NCI-H1930 (cell line): ENCODE data around the gene LRRC7.

Experiments
- DNase-seq, 2 experiments: peaks; one replicate each; lab custom pipeline; 2025; lab: John Stamatoyannopoulos, UW

LRRC7 gene

DNA sequence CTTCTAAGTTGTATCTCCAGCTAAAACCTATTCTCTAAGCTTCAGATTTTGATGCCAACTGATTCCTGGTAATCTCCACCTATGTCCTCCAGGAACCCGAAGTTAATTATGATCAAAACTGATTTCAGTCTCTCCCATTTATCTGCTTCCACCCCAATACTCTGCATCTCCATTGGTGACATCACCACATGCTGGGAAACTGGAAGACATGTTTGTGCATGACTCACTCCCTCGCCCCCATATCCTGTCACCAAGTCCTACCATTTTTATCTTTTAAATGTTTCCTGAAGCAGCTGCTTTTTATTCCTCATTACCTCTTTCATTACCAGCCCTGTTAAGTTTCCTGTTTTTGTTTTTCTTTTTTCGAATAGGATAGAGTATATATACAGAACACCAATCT, 409.2 kb downstream of the LRRC7 start:
- no peak for DNase-seq

DNA sequence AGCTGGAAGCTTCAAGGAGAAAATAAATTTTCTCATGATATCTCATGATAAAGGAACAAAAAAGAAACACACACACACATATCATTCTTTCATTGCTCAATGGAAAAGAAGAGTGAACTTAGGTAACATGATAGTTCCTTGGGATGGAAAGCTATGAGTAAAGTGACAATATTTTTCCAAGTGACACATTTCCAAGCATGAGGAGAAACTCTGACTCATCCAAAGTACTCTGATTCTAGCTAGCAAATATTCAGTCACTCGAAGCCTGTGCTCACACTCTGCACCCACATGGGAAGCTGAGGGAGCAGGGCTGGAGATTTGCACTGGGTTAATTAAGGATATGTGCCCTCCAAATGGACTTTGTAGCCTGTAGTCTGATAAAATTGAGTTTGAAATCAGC, 415.3 kb downstream of the LRRC7 start:
- no peak for DNase-seq

DNA sequence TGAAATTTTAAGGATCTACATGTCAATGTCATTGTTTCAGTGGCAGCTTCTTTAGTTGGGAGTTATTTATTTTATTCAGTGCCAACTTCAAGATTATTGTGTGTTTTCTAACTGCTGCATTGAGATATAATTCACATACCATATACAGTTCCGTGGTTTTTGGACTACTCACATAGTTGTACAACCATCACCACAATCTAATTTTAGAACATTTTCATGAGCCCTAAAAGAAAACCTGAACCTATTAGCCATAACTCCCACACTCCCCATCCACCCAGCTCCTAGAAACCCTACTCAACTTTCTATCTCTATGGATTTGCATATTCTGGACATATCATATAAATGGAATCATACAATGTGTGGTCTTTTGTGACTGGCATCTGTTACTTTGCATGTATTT, 417.7 kb downstream of the LRRC7 start:
- no peak for DNase-seq

- DNase-seq: no peak
Measured at GRCh38 chr1:69985901-69986439, 418.2 kb downstream of the LRRC7 start.

DNA sequence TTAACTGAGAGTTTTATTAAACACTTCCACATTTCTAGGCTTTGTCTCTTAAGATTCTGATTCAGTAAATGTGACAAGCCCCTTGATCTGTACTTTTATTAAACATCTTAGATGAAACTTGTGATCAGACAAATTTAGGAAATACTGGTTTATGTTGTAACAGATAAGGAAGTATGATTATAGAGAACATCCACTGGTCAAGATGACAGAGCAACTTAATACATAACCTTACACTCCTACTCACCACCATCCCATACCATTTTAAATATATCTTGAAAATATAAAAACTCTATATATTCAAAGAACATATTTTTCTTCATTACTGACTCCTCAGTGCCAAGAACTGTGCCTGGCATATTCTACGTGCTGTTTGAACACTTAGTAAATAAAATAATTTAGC, 420.2 kb downstream of the LRRC7 start:
- no peak for DNase-seq

GRCh38 chr1:69991644-69992043, 423.9 kb downstream of the LRRC7 start:
- DNase-seq: no peak

DNA sequence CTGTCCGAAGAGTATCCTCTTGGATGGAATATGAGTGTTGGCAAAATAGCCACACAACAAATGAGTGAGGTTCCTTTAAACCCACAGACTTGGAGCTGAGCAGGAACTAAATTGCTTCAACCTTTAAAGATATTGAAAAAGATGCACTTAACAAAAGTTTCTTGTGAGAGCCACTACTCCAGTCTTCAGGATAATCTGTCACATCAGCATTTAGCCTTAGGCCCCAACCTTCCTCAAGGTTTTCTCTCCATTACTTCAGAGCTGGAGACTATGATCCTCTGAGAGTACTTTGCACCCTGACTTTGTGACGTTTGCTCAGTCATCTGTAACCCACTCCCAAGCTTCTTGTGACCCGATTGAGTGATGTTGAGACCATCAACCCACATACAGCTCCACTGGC, 424.9 kb downstream of the LRRC7 start:
- DNase-seq: no peak

GRCh38 chr1:69993810-69994209, 426.1 kb downstream of the LRRC7 start:
- DNase-seq: no peak

DNA sequence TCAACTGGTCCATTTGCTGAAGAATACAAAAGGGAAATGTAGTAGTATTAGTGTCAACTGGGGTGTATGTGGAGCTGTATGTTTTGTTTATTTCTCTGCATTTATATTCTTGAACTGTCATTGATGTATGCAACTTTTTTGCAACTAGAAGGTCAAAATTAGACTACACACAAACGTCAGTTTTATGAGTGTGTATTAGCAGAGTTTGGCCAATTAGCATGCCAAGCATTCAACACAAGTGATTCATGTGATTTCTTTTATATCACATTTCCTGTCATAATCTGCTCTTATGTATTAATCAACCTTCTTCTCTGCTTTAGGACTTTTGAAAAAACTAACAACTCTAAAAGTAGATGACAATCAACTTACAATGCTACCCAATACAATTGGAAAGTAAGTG, 426.5 kb downstream of the LRRC7 start:
- no peak for DNase-seq

DNA sequence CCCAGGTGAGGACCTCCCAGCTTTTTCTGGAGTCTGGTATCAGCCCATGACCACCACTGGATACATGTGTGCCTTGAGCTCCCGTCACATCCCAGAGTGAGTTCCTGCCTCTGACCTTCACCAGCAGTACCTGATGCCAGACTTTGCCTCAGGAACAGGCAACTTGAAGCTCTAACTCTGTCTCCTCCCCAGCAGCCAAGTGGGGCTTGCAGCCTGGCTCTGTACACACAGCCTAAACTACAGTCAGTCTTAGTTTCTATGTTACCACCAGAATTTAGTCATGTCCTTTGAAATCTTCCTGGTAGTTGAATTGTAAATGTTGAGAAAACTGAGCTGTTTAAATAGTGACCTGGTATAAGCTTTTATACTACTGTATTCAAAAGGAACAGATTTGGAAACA, 431.1 kb downstream of the LRRC7 start:
- DNase-seq: no peak

GRCh38 chr1:70003211-70003908, 435.6 kb downstream of the LRRC7 start:
- DNase-seq: no peak

DNA sequence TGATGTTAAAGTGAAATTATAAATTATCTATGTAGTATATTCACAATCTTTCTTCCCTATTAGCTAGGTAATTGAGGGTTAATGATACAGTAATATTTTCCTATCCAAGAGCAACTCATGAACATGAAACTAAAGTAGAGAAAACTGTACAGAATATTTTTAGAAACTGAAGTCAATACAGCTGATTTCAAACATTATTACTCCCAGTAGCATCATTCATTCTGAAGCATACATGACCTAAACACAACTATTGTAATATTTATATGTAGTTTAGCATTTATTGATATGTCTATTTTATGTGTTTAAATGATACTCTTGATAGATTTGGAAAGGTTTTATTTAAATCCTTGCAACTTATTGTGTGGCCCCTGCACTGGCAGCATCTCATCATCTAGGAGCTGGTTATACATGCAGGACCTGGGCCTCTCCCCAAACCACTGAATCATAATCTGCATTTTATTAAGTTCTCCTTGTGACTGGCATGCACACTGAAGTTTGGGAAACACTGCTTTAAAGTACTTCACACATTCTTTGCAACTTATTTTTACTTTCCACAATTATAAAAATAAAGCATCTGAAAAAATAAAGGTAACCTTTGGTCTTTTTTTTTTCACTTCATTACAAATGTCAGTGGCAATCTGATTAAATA, 437.8 kb downstream of the LRRC7 start:
- DNase-seq: no peak

GRCh38 chr1:70008660-70009059, 440.9 kb downstream of the LRRC7 start:
- no peak for DNase-seq

- DNase-seq: no peak
Measured at GRCh38 chr1:70017770-70018169, 450.0 kb downstream of the LRRC7 start.

DNA sequence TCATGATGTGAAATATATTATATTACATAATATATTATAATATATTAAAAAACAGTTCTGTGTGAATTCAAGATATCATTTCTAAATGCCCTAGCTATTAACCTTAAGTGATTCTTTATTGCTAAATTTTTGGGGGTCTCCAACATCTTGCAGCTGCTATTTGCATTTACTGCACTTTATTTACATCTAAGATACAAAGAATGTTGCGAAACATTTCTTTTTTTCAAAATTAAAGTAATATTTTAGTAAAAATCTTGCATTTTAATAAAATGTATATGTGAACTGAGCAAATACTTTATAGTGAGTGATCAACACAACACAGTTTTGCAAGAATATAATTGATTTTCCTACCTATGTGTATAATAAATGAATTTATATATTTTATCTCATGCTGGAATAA, 456.6 kb downstream of the LRRC7 start:
- no peak for DNase-seq

GRCh38 chr1:70025052-70025451, 457.3 kb downstream of the LRRC7 start:
- no peak for DNase-seq

- DNase-seq: no peak
Measured at GRCh38 chr1:70025846-70026245, 458.1 kb downstream of the LRRC7 start.

DNA sequence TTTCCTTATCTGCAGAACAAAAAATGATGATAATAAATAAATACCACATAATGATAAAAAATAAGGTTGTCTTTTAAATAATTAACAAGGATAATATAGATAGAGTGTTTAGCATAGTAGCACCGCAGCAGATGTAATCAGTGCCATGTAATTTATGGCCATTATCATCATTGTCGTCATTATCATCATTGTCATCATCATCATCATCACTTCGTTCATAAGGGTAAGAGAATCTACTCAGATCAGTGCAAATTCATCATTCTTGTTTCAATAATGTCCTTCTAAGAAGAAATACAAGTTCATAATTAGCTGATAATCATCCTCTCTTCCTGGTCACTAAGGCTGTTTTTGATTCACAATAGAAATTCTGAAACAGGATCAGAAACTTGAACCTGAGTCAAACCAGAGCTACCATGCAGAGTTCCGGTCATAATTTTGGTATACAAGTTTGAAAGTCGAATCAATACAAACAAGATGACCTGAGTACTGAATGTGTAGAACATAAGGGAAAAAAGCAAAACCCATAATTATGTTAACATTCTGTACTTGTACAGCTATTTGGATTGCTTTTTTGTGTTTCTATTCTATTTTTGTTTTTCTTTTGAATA, 465.6 kb downstream of the LRRC7 start:
- DNase-seq: no peak

DNA sequence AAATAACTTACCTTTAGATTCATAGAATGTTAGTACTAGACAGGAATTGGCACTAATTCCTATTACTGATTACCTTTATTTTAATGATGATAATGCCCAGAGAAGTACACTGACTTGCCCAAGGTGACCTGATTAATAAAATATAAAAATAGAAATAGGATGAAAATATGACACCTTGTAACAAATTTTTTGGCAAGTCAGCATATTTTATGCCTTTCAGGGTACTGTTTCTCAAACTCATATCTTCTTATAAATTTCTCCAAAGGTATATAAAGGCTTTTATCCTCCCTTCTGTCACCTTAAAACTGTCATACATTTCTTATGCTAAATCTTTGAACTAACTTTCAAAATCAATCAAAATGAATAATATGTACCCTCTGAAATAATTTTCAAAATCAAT, 466.2 kb downstream of the LRRC7 start:
- DNase-seq: no peak

DNA sequence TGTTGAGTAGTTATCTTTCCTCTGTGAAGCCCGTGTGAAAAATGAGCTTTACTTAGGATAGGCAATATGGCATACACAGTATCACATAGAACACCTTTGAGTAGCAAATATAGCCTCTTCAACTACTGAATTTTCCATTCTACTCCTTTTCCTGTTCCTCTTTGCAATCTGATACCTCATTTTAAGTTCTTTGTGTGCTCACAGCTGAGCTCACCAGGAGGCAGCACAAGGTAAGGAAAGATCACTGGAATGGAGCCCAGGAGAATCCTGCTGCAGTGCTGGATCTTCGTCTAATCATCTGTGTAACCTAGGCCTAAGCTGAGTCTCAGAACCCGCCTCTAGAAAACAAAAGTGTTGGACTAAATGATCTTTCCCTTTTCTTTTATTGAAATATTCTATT, 466.7 kb downstream of the LRRC7 start:
- DNase-seq: peak; percentile 7 to 25

DNA sequence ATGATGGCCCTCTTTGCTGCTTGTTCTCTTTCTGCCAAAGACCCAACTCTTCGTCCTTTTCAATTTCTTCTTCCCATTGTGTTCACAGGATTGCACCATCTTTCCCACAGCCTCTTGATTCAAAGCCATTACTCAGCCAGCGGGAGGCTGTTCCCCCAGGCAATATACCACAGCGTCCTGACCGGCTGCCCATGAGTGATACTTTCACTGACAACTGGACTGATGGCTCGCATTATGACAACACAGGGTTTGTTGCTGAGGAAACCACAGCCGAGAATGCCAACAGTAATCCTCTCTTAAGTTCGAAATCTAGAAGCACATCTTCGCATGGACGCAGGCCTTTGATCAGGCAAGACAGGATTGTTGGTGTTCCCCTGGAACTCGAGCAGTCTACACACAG, 470.3 kb downstream of the LRRC7 start:
- DNase-seq: no peak

DNA sequence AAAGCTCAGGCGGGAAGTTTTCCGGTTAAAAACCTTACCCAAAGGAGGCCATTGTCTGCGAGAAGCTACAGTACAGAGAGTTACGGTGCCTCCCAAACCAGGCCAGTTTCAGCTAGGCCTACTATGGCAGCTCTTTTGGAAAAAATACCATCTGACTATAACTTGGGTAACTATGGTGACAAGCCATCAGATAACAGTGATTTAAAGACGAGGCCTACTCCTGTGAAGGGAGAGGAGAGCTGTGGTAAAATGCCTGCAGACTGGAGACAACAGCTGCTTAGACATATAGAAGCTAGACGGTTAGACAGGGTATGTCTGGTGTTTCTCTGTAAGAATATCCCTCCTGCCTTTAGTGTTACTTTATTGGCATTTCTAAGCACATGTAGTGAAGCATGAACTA, 471.8 kb downstream of the LRRC7 start:
- no peak for DNase-seq

DNA sequence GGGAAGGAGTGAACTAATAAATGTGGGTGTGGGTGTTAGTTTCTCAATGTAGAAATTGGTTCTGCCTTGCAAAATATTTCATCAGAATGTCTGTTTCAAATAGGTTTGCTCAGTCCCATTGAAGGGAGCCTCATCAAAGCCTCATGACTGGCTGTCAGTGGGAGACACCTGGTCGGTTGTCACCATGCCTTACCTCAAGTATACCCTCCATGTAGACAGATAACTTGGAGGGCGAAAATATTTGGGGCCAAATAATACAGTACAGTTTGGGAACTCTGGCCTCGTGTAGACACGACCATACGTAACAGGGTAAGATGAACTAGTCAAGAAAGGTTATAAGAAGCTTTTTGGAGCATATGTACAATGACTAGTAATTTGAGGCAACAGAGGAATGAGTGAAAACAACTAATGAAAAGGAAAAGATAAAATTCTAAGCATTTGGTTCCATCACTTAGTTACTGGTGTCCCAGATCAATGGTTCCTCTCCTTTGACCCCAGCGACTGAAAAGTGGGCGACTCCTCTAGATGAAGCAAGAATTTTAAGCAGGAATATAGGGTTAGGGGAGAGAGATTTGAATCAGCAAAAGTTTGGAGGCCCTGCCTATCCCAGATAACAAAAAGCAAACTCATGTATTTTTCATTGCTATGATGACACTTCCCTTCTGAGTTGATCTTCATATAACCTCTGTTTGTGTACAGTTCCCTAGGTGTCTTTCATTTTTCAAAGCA, 473.8 kb downstream of the LRRC7 start:
- no peak for DNase-seq
